NCI-H1105 (cell line): ENCODE data around the gene HNRNPA2B1.
"Not testable (repeated sequence)": the region's sequence is repeated elsewhere in the genome, so short reads cannot be mapped to it uniquely, and the experiment has no call there.

Source experiments
- DNase-seq: peaks from one replicate; lab custom pipeline; 2025; lab: John Stamatoyannopoulos, UW

Gene HNRNPA2B1

DNA sequence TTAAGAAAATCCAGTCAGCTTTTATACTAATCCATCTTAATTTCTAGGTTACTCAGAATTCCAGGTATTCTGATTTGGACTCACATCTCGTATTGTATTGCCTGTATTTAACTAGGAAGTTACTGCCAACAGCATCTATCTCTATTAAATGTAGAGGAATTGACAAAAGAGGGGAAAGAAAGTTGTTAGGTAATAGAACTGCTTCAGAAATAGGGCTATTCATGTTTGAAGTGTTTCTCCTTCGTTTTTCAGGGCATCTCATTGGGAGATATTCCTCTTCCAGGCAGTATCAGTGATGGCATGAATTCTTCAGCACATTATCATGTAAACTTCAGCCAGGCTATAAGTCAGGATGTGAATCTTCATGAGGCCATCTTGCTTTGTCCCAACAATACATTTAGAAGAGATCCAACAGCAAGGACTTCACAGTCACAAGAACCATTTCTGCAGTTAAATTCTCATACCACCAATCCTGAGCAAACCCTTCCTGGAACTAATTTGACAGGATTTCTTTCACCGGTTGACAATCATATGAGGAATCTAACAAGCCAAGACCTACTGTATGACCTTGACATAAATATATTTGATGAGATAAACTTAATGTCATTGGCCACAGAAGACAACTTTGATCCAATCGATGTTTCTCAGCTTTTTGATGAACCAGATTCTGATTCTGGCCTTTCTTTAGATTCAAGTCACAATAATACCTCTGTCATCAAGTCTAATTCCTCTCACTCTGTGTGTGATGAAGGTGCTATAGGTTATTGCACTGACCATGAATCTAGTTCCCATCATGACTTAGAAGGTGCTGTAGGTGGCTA is 16.1 kb downstream of the HNRNPA2B1 start:
- not testable (repeated sequence) for DNase-seq

DNA sequence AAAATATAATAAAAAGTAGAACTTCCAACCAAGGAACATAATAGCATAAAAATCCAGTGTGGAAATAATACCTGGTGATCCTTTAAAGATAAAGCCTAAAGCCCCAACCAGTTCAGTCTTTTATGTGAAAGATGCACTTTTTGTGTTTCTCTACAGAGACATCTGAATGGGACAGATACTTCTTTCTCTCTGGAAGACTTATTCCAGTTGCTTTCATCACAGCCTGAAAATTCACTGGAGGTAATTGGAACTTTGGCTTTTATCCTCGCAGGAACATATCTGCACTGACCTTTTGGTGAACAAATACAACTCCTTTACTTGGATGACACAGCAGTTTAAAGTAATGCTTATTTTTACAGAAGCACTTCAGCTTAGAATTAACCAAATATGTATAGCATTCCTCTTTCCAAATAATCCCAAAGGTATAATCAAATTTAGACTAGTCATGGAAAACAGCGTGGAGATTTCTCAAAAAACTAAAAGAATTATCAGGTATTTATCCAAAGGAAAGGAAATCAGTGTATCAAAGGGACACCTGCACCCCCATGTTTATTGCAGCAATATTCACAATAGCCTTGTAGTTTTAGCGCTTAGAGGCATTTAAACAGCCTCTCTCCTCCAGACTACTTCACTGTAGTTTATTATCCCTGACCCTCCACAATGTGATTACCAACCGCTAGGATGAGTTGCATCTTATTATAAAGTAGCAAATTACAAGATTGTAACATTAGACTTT is 16.8 kb downstream of the HNRNPA2B1 start:
- DNase-seq = no peak

- no peak for DNase-seq
These were observed 17.8 kb downstream of the HNRNPA2B1 start for GRCh38 chr7:26182706-26183105.

GRCh38 chr7:26182283-26182682 is 18.3 kb downstream of the HNRNPA2B1 start:
- no peak for DNase-seq

GRCh38 chr7:26181474-26182227 is 18.9 kb downstream of the HNRNPA2B1 start:
- DNase-seq = no peak

DNA sequence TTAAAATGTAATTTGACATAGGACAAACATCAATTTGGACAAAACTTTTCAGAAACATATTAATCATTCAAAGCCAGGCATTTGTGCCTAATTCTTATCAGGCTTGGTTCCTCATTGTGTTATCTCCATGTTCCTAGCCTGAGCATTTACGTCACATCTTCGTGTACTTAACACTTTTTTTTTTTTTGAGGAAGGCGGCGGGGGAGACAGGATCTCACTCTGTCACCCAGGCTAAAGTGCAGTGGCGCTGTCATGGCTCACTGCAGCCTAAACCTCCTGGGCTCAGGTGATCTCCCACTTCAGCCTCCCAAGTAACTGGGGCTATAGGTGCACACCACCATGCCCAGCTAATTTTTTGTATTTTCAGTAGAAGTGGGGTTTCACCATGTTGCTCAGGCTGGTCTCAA is 19.8 kb downstream of the HNRNPA2B1 start:
- no peak for DNase-seq

DNA sequence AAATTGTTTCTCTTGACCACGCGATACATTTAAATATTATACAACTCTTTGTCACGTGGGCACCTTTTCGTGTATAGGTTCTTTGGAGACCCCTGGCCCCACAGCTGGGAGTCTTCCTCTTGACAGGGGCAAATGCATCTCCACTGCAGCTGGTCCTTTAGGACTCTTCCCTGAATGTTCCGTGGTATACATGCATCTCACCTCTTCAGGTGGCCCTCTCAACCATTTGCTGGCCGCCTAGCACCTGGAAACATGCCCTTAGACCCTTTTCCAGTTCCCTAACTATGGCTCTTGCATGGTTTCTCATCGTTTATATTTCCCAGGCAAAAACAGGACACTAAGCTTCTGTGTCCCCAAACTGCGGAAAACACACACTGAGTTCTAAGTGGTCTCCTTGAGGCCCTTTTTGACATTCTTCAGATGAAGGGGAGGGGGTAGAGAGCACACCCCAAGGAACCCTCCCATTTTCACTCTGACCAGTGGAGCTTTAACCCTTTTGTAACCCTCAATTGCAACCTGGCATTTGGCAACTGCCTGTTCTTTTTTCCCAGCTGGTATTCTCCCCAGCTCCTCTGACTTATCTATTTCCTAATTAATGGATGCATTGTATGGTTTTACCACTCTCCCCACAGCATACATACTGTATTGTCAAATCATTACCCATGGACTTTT is 20.6 kb downstream of the HNRNPA2B1 start:
- DNase-seq = no peak

DNA sequence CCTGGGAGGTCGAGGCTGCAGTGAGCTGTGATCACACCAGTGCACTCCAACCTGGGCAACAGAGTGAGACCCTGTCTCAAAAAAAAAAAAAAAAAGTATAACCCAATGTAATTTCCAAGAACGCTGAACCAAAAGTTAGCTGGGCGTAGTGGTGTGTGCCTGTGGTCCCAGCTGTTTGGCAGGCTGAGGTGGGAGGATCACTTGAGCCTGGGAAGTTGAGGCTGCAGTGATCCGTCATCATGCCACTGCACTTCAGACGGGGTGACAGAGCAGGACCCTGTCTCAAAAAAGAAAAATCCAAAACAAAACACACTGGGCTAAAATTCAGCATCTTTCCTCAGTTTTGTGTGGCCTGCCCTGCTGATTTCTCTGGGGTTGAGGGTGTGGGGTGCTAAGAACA is 21.1 kb downstream of the HNRNPA2B1 start:
- no peak for DNase-seq

DNA sequence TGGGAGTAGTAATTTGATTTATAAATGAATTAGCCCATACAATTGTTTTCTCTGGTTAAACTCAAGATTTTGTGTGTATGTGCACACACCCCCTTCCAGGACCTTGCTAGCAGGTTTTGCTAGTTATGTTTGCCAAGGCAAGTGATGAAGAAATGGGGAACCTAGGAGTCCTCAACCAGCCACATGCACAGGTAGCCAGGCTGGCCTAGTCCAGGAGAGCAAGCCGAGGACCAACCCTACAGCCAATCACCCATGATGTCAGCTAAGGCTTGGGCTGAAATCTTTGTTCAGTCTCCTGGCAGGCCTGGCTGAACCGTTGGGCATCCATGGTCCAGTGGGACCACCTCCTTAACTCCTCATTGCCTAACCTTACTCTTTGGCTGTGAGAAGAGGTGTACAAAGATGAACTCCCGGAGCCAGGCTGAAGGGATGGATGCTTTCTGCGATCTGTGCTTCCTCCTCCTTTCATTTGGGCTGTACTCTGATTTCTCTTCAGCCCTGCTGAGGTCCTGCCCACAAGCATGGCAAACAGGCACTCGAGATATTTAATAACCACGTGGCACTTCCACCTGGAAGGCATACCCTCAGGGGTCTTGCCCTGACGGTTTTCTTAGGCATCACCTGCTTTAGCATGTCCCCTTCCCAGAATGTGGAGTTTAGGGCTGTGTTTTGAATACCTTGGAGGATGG is 22.1 kb downstream of the HNRNPA2B1 start:
- DNase-seq = no peak

GRCh38 chr7:26177269-26177668 is 23.3 kb downstream of the HNRNPA2B1 start:
- not testable (repeated sequence) for DNase-seq

DNA sequence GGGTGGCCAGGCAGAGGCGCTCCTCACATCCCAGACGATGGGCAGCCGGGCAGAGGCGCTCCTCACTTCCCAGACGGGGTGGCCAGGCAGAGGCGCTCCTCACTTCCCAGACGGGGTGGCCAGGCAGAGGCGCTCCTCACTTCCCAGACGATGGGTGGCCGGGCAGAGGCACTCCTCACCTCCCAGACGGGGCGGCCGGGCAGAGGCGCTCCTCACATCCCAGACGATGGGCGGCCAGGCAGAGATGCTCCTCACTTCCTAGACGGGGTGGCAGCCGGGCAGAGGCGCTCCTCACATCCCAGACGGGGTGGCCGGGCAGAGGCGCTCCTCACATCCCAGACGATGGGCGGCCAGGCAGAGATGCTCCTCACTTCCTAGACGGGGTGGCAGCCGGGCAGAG is 23.9 kb downstream of the HNRNPA2B1 start:
- DNase-seq = not testable (repeated sequence)

- DNase-seq = not testable (repeated sequence)
These were observed 24.6 kb downstream of the HNRNPA2B1 start for GRCh38 chr7:26175903-26176302.

DNA sequence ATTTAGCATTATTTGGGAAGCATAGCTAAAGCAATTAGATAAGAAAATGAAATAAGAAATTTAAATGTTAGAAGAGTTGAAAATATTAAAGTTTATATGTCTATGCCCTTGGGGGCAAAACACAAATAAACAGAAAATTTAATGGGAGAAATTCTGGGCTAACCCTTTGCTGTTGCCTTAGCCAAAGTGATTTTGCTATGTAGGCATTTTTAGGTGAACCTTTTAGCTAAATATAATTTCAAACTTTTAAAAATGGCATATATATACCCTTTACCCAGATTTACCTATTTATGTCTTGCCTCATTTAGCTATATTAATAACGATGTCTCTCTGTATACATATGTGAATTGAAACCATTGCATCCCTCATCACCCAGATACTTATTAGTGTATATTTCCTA is 28.5 kb downstream of the HNRNPA2B1 start:
- DNase-seq = no peak

GRCh38 chr7:26171601-26172000 is 28.9 kb downstream of the HNRNPA2B1 start:
- no peak for DNase-seq

- no peak for DNase-seq
These were observed 29.9 kb downstream of the HNRNPA2B1 start for GRCh38 chr7:26170663-26171062.

GRCh38 chr7:26169271-26169670 is 31.3 kb downstream of the HNRNPA2B1 start:
- DNase-seq = no peak

DNA sequence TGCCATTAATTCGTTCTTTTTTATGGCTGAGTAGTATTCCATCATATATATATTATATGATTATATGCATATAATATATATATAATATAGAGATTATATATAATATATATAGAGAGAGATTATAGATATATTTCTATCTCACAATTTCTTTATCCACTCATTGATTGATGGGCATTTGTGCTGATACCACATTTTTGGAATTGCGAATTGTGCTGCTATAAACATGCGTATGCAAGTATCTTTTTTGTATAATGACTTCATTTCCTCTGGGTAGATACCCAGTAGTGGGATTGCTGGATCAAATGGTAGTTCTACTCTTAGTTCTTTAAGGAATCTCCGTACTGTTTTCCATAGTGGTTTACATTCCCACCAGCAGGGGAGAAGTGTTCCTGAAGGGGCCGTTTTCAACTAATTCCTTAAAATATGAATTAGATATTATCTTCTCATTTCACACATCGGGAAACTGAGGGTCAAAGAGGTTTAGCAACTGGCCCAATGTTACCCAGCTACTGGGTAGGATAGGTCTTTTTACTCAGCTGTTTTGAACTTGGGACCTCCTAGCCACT is 32.0 kb downstream of the HNRNPA2B1 start:
- no peak for DNase-seq

DNA sequence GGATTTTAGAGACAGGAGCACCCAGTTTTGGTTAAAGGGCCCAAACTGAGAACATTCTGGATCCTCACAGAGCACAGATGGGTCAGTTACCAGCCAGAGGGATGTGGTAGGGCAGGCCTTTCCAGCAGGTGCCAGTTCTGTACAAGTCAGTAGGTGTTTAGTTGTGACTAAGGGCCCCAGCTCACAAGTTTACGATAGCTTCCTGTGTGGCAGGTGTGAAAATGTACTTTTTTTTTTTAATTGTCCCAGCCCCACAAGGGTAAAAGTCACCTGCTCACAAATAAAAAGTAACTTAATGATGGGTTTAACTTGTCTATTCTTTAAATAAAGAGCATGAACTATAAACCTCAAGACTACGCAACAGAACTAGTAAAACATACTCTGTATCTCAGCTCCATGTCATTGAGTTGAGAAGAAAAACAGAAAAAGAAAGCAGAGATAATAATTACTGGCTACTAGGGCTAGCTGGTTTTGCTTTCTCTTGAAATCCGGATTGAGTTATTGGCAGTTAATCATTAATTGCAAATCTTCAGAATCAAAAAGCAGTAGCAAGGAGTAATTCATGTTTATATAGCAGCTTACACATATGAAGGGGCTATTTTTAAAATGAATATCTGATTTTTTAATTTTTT is 33.1 kb downstream of the HNRNPA2B1 start:
- no peak for DNase-seq

DNA sequence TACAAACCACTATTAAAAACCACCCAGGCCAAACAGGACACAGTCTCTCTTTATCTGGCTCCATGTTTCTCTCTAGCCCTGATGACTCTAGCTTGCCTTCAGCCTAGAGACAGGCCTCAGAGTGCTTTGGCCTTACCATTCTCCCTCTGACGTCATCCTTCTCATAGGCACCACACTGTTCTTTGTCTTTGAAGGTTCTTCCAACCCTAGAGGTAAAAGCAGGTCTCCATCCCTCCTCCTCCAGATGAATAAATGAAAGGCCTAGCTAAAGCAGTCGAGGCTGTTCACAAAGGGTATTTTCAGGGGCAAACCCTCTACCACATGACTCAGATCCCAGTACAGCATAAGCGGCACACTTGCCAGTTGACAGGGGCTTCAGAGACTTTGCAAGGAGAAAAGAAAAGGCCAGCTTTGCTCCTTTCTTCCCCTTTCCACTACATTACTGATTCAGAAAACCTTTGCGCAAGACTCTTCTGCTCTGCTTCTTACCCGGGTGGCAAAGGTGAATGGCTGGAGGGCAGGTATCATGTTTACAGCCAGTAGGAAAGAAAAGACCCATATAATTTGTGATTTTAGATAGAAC is 33.8 kb downstream of the HNRNPA2B1 start:
- no peak for DNase-seq
